Measurements from ENCODE around the gene SBF2.

DNA sequence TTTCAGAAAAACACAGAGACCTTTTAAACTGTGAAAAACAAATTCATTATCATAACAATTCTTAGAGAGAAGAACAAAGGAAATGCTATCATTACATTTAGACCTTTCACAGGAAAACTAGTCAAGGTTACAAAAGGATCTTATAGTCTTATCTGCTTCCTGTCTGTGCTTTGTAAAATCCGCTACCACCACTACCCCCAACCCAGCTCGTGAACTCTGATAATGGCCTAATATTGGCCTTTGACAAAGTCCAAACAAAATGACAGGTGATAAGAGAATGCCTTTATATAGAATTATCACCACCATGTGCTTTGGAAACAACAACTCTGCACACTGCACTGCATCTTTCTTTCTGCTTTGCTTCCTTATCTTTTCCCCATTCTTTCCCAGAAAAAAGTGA lies 272.5 kb downstream of the SBF2 start:
- TF ChIP-seq, protein P1, sequence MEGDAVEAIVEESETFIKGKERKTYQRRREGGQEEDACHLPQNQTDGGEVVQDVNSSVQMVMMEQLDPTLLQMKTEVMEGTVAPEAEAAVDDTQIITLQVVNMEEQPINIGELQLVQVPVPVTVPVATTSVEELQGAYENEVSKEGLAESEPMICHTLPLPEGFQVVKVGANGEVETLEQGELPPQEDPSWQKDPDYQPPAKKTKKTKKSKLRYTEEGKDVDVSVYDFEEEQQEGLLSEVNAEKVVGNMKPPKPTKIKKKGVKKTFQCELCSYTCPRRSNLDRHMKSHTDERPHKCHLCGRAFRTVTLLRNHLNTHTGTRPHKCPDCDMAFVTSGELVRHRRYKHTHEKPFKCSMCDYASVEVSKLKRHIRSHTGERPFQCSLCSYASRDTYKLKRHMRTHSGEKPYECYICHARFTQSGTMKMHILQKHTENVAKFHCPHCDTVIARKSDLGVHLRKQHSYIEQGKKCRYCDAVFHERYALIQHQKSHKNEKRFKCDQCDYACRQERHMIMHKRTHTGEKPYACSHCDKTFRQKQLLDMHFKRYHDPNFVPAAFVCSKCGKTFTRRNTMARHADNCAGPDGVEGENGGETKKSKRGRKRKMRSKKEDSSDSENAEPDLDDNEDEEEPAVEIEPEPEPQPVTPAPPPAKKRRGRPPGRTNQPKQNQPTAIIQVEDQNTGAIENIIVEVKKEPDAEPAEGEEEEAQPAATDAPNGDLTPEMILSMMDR (IDR thresholded peaks at IDR 0.05; ENCODE audit: low read depth, low read length), result no peak
- no peak for TF ChIP-seq EZH2phosphoT487 (IDR thresholded peaks at IDR 0.05; ENCODE audit: low read depth)
